HG03565 (cell line): ENCODE results near the gene UNC5CL.
A peak's percentile ranks its signal among the peaks of the same experiment; 100 is the strongest.
"Not testable (repeated sequence)": the region's sequence is repeated elsewhere in the genome, so short reads cannot be mapped to it uniquely, and the experiment has no call there.

Experiments
- ATAC-seq: cut with Tn5 transposase; IDR thresholded peaks from one replicate; pipeline ENCODE4 v1.9.1; 2021; ENCODE audit warnings: mild to moderate bottlenecking, moderate library complexity; ENCODE audit not compliant: unreplicated experiment

The UNC5CL gene

GRCh38 chr6:41040940-41041536 is 2.0 kb upstream of the UNC5CL start:
- no peak for ATAC-seq

- ATAC-seq: no peak
Measured at GRCh38 chr6:41040101-41040939, 1.3 kb upstream of the UNC5CL start.

- no peak for ATAC-seq
Measured at GRCh38 chr6:41038205-41038604, 816 bp downstream of the UNC5CL start.

GRCh38 chr6:41037107-41037900 is 1.7 kb downstream of the UNC5CL start:
- ATAC-seq: no peak

GRCh38 chr6:41036601-41037000 is 2.4 kb downstream of the UNC5CL start:
- ATAC-seq: no peak

- ATAC-seq: no peak
Measured at GRCh38 chr6:41036186-41036585, 2.8 kb downstream of the UNC5CL start.

GRCh38 chr6:41033776-41034175 is 5.2 kb downstream of the UNC5CL start:
- no peak for ATAC-seq

GRCh38 chr6:41032830-41033229 is 6.2 kb downstream of the UNC5CL start:
- no peak for ATAC-seq

- ATAC-seq: peak; percentile 19
Measured at GRCh38 chr6:41028561-41029412, 10.2 kb downstream of the UNC5CL start.

GRCh38 chr6:41027799-41028560 is 11.0 kb downstream of the UNC5CL start:
- peak; percentile 71 for ATAC-seq

GRCh38 chr6:41027241-41027640 is 11.8 kb downstream of the UNC5CL start:
- no peak for ATAC-seq

- ATAC-seq: no peak
Measured at GRCh38 chr6:41025966-41026530, 13.0 kb downstream of the UNC5CL start.

- ATAC-seq: no peak
Measured at GRCh38 chr6:41023114-41023513, 15.9 kb downstream of the UNC5CL start.

- no peak for ATAC-seq
Measured at GRCh38 chr6:41022294-41022693, 16.7 kb downstream of the UNC5CL start.

GRCh38 chr6:41021832-41022231 is 17.2 kb downstream of the UNC5CL start:
- no peak for ATAC-seq

- no peak for ATAC-seq
Measured at GRCh38 chr6:41017663-41018062, 21.4 kb downstream of the UNC5CL start.

- not testable (repeated sequence) for ATAC-seq
Measured at GRCh38 chr6:41015860-41016259, 23.2 kb downstream of the UNC5CL start.

- no peak for ATAC-seq
Measured at GRCh38 chr6:41014780-41015179, 24.2 kb downstream of the UNC5CL start.

- ATAC-seq: no peak
Measured at GRCh38 chr6:41013466-41014153, 25.4 kb downstream of the UNC5CL start.
